ENCODE results near the gene COL6A2.

DNA sequence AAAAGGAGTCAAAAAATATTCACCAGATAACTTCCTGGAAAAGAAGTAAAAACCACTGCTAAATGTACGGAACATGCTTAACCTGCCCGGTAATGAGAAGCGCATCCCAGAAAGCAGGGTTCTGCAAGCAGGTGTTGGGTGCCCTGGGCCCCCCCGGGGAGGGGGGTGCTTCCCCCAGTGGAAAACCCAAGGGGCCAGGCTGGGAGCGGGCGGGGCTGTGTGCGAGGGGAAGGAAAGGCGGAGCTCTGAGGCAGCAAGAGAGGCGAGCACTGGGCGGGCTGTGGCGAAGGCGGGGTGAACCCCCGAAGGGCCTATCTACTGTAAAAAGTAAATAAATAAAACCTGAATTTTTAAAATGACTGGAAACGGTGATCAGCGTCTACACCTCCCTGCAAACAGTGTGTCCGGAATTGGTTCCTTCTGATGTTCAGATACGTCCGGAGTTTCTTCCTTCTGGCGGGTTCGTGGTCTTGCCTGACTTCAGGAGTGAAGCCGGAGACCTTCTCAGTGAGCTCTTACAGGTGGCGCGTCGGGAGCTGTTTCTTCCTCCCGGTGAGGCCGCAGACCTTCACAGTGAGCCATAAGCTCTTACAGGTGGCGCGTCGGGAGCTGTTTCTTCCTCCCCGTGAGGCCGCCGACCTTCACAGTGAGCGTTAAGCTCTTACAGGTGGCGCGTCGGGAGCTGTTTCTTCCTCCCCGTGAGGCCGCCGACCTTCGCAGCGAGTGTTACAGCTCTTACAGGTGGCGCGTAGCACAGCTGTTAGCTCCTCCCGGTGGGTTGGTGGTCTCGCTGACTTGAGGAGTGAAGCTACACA, 44.1 kb downstream of the COL6A2 start:
- TF ChIP-seq, protein P1, sequence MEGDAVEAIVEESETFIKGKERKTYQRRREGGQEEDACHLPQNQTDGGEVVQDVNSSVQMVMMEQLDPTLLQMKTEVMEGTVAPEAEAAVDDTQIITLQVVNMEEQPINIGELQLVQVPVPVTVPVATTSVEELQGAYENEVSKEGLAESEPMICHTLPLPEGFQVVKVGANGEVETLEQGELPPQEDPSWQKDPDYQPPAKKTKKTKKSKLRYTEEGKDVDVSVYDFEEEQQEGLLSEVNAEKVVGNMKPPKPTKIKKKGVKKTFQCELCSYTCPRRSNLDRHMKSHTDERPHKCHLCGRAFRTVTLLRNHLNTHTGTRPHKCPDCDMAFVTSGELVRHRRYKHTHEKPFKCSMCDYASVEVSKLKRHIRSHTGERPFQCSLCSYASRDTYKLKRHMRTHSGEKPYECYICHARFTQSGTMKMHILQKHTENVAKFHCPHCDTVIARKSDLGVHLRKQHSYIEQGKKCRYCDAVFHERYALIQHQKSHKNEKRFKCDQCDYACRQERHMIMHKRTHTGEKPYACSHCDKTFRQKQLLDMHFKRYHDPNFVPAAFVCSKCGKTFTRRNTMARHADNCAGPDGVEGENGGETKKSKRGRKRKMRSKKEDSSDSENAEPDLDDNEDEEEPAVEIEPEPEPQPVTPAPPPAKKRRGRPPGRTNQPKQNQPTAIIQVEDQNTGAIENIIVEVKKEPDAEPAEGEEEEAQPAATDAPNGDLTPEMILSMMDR (IDR thresholded peaks at IDR 0.05; ENCODE audit: poor library complexity) = no peak
- TF ChIP-seq EZH2 (IDR thresholded peaks at IDR 0.05; ENCODE audit: borderline replicate concordance) = no peak
